Ovary (tissue), 3 donors: ENCODE results near the gene ANKRD34C.

Source experiments
- EP300 ChIP-seq: sonication (generic); formaldehyde crosslinking; IDR thresholded peaks from one replicate; pipeline ENCODE4 v1.6.1; 2017; ENCODE audit warnings: antibody characterized with exemption
- POLR2A ChIP-seq: fragments of 450-650 bp; IDR thresholded peaks from one replicate; pipeline ENCODE4 v1.6.1; 2017; ENCODE audit warnings: antibody characterized with exemption, mild to moderate bottlenecking, moderate library complexity
- TF ChIP-seq, protein P1 (sequence below), 3 donors: fragments of 450-650 bp in 2 of 3; fragments of 200-600 bp in 1 of 3; IDR thresholded peaks; one replicate each; pipeline versions ENCODE4 v1.5.1 to v1.8.0; 2016 to 2022; ENCODE audit warnings: antibody characterized with exemption in 3 of 3, mild to moderate bottlenecking in 1 of 3
- donor health status: DM: no; HTN: no; CAD: no.

GRCh38 chr15:79290642-79291275 is 8.2 kb downstream of the ANKRD34C start:
- TF ChIP-seq, protein P1, sequence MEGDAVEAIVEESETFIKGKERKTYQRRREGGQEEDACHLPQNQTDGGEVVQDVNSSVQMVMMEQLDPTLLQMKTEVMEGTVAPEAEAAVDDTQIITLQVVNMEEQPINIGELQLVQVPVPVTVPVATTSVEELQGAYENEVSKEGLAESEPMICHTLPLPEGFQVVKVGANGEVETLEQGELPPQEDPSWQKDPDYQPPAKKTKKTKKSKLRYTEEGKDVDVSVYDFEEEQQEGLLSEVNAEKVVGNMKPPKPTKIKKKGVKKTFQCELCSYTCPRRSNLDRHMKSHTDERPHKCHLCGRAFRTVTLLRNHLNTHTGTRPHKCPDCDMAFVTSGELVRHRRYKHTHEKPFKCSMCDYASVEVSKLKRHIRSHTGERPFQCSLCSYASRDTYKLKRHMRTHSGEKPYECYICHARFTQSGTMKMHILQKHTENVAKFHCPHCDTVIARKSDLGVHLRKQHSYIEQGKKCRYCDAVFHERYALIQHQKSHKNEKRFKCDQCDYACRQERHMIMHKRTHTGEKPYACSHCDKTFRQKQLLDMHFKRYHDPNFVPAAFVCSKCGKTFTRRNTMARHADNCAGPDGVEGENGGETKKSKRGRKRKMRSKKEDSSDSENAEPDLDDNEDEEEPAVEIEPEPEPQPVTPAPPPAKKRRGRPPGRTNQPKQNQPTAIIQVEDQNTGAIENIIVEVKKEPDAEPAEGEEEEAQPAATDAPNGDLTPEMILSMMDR (IDR thresholded peaks at IDR 0.05): no peak
- TF ChIP-seq POLR2A (no peak), EP300 (no peak)
